ENCODE measurements around the gene BCL11B.

DNA sequence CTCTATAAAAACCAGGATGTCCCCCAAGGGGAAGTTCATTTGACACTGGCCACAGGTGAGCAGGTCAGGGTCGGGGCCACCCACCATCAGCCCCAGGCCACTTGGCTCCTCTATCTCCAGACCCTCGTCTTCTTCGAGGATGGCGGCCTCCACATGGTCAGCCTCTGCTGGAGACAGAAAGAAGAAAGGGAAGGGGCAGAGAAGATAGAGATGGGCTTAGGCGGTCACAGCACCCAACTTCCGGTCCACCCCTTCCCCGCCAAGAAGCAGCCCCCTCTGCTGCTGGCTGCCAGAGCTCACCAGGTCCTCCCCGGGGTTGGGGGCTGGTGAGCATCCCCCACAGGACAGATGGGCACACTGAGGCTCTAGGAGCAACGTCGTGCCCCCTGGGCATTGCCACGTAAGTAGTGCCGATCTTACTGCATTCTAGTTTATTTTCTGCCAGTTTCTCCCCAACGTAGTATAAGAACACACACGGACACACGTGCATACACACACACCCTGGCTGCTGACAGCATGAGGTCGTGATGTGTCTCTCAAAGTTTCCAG lies 14.2 kb downstream of the BCL11B start:
- TF ChIP-seq CHD1 (IDR thresholded peaks at IDR 0.05; ENCODE audit: low read depth, low read length) (no peak), FOSL1 (IDR thresholded peaks at IDR 0.05; ENCODE audit: insufficient read depth, low read depth, low read length) (no peak), JUND (IDR thresholded peaks at IDR 0.05; ENCODE audit: low read length) (no peak)

Data from H1 (cell line).